B cell (primary cell): ENCODE results near the gene CUL5.

Experiments used
- CTCF ChIP-seq: fragments of 200-600 bp; IDR thresholded peaks from one replicate; pipeline ENCODE4 v1.8.0; 2022; ENCODE audit warnings: antibody characterized with exemption, mild to moderate bottlenecking
- EZH2 ChIP-seq: IDR thresholded peaks from 2 replicates; pipeline ENCODE4 v1.6.1; 2012; ENCODE audit warnings: borderline replicate concordance, low read depth, mild to moderate bottlenecking, moderate library complexity, low read length; ENCODE audit not compliant: insufficient read depth, poor library complexity, severe bottlenecking

- no peak for TF ChIP-seq CTCF
- no peak for TF ChIP-seq EZH2
Observed at GRCh38 chr11:108131993-108132392, 123.3 kb downstream of the CUL5 start.
